Subcutaneous abdominal adipose tissue (tissue), 5 donors: ENCODE measurements around the gene SHISA5.

ENCODE experiments used
- H3K27ac ChIP-seq: one replicate; pipeline ENCODE4 v1.7.0; 2013; ENCODE audit warnings: low read depth, mild to moderate bottlenecking, inconsistent platforms, low read length, moderate library complexity
- H3K27me3 ChIP-seq, 5 donors: one replicate each; pipeline ENCODE4 v1.7.0; 2013; ENCODE audit warnings: low read length in 5 of 5, inconsistent platforms in 1 of 5; ENCODE audit not compliant: control insufficient read depth in 5 of 5, insufficient read depth in 4 of 5
- H3K36me3 ChIP-seq, 5 donors: one replicate each; pipeline ENCODE4 v1.7.0; 2013; ENCODE audit warnings: low read length in 5 of 5; ENCODE audit not compliant: control insufficient read depth in 5 of 5, insufficient read depth in 5 of 5
- H3K4me1 ChIP-seq, 5 donors: one replicate each; pipeline ENCODE4 v1.7.0; 2013; ENCODE audit warnings: low read length in 5 of 5, mild to moderate bottlenecking in 3 of 5, moderate library complexity in 1 of 5; ENCODE audit not compliant: control insufficient read depth in 5 of 5, insufficient read depth in 5 of 5
- H3K4me3 ChIP-seq, 5 donors: one replicate each; pipeline ENCODE4 v1.7.0; 2013; ENCODE audit warnings: low read length in 5 of 5, low read depth in 1 of 5
- H3K9ac ChIP-seq, 5 donors: one replicate each; pipeline ENCODE4 v1.7.0; 2013; ENCODE audit warnings: low read length in 5 of 5, mild to moderate bottlenecking in 4 of 5, moderate library complexity in 3 of 5
- H3K9me3 ChIP-seq, 5 donors: one replicate each; pipeline ENCODE4 v1.7.0; 2013; ENCODE audit warnings: low read length in 5 of 5; ENCODE audit not compliant: control insufficient read depth in 5 of 5
- donor health status: healthy.
- donor health status: healthy.
- donor health status: healthy.
- donor health status: healthy.
- donor health status: healthy.

SHISA5 gene

GRCh38 chr3:48423883-48424695 is 79.9 kb downstream of the SHISA5 start:
- no peak overlapping the region for H3K4me3 ChIP-seq
- H3K9me3 ChIP-seq: no peaks in the 10 kb centered on the region
- H3K27ac ChIP-seq: peak overlapping the region; percentile 84
- H3K27me3 ChIP-seq: no peaks in the 10 kb centered on the region
- H3K4me1 ChIP-seq: peaks cover 7 to 64% (median 52%) of the 10 kb centered on the region in 5 donors
- H3K36me3 ChIP-seq: peaks cover 0 to 19% (median 12%) of the 10 kb centered on the region in 5 donors
- H3K9ac ChIP-seq: no peak overlapping the region

- H3K4me1 ChIP-seq: peaks cover 7 to 65% (median 50%) of the 10 kb centered on the region in 5 donors
- H3K36me3 ChIP-seq: peaks cover 0 to 26% (median 18%) of the 10 kb centered on the region in 5 donors
- no peak overlapping the region for H3K9ac ChIP-seq
- H3K27me3 ChIP-seq: no peaks in the 10 kb centered on the region
- H3K27ac ChIP-seq: no peak overlapping the region
- H3K4me3 ChIP-seq: no peak overlapping the region
- no peaks in the 10 kb centered on the region for H3K9me3 ChIP-seq
These were observed 80.6 kb downstream of the SHISA5 start for GRCh38 chr3:48423241-48423882.

- no peaks in the 10 kb centered on the region for H3K27me3 ChIP-seq
- no peak overlapping the region for H3K27ac ChIP-seq
- H3K9me3 ChIP-seq: no peaks in the 10 kb centered on the region
- H3K9ac ChIP-seq: no peak overlapping the region
- peaks cover 7 to 58% (median 43%) of the 10 kb centered on the region in 5 donors for H3K4me1 ChIP-seq
- H3K36me3 ChIP-seq: peaks cover 0 to 33% (median 24%) of the 10 kb centered on the region in 5 donors
- no peak overlapping the region for H3K4me3 ChIP-seq
These were observed 81.3 kb downstream of the SHISA5 start for GRCh38 chr3:48422681-48423080.

- H3K4me1 ChIP-seq: peaks cover 6 to 54% (median 39%) of the 10 kb centered on the region in 5 donors
- H3K27ac ChIP-seq: no peak overlapping the region
- no peaks in the 10 kb centered on the region for H3K9me3 ChIP-seq
- H3K36me3 ChIP-seq: peaks cover 0 to 37% (median 29%) of the 10 kb centered on the region in 5 donors
- H3K27me3 ChIP-seq: no peaks in the 10 kb centered on the region
- no peak overlapping the region for H3K9ac ChIP-seq
- no peak overlapping the region for H3K4me3 ChIP-seq
These were observed 81.7 kb downstream of the SHISA5 start for GRCh38 chr3:48422272-48422671.

- Histone ChIP-seq H3K4me3 (no peak overlapping the region), H3K9me3 (no peaks in the 10 kb centered on the region), H3K9ac (no peak overlapping the region), H3K36me3 (peaks cover 0 to 52% (median 40%) of the 10 kb centered on the region in 5 donors), H3K27me3 (no peaks in the 10 kb centered on the region), H3K27ac (no peak overlapping the region), H3K4me1 (peaks cover 0 to 37% (median 22%) of the 10 kb centered on the region in 5 donors)
These were observed 83.4 kb downstream of the SHISA5 start for GRCh38 chr3:48420561-48420960.

DNA sequence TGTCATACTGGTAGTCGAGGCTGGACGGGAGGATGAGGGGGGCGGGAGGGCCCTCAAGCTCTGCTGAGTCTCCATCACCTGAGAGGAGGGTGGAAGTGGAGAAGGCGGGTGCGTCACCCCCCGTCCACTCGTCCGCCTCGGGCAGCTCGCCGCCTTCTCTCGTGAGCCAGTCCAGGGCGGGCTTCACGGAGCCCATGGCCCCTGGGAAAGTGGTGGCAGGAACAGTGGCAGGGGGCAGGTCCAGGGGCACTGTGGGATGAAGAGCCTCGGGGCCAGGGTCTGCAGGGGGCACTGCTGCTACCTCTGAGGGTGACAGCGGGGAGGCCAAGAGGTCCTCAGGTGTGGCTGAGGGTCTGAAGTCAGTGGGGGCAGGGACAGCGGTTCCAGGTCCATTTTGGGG is 84.4 kb downstream of the SHISA5 start:
- H3K4me3 ChIP-seq: no peak overlapping the region
- no peaks in the 10 kb centered on the region for H3K27me3 ChIP-seq
- no peak overlapping the region for H3K9ac ChIP-seq
- H3K9me3 ChIP-seq: no peaks in the 10 kb centered on the region
- H3K4me1 ChIP-seq: peaks cover 0 to 28% (median 13%) of the 10 kb centered on the region in 5 donors
- H3K27ac ChIP-seq: no peak overlapping the region
- peaks cover 0 to 62% (median 50%) of the 10 kb centered on the region in 5 donors for H3K36me3 ChIP-seq

DNA sequence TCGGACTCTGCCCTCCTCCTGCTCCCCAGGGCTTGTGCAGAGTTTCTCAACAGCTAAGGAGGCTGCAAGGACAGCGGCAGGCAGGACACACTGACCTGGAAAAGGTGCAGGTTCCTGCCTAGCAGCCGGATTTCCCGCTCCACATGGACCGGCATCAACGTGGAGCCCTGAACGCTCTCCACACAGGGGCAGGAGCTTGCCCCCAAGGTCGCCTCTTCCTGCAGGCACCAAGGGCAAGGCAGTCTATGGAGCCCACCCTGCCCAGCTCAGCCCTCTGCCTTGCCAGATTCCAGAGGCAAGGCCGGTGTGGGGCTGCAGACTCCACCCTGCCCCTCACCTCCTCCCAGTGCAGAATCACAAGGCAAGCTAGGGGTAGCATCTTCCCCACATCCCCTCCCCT is 84.8 kb downstream of the SHISA5 start:
- no peak overlapping the region for H3K27ac ChIP-seq
- no peak overlapping the region for H3K9ac ChIP-seq
- H3K4me1 ChIP-seq: peaks cover 0 to 25% (median 13%) of the 10 kb centered on the region in 5 donors
- no peaks in the 10 kb centered on the region for H3K9me3 ChIP-seq
- H3K4me3 ChIP-seq: no peak overlapping the region
- H3K36me3 ChIP-seq: peaks cover 0 to 65% (median 54%) of the 10 kb centered on the region in 5 donors
- no peaks in the 10 kb centered on the region for H3K27me3 ChIP-seq

DNA sequence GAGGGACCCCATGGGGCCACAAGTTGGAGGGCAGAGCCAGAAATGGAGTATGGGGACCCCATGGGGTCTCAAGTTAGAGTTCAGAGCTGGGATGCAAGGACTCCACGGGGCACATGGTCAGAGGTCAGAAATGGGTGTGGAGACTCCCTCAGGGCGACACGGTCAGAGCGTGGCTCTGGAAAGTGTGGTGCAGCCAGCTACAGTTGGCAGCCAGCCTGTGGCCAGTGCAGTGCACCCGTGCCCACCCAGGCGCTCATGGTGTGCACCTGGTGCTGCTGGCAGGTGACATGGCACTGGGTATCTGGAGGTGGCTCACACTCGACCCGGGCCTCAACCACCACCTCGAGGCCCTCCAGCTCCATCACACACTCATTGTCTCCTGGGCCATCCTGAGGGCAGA is 85.3 kb downstream of the SHISA5 start:
- Histone ChIP-seq H3K4me3 (no peak overlapping the region), H3K4me1 (peaks cover 0 to 20% (median 12%) of the 10 kb centered on the region in 5 donors), H3K36me3 (peaks cover 0 to 65% (median 59%) of the 10 kb centered on the region in 5 donors), H3K27me3 (no peaks in the 10 kb centered on the region), H3K9me3 (no peaks in the 10 kb centered on the region), H3K27ac (no peak overlapping the region), H3K9ac (no peak overlapping the region)

DNA sequence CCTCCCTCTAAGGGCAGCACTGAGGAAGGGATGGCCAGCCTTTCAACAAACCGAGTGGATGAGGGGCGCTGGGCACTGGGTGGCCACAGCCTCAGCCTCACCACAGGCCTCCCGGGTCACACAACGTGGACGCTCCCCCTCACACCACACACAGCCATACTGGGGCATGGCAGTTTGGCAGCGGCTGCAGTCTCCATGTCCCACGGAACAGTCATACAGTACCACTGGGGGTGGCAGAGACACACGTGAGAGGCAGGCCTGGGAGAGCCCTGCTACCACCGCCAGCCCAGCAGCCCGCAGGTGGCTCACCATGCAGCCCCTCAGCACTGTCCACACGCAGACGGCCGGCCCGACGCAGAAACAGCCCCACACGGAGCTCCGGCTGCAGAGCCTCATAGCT is 85.8 kb downstream of the SHISA5 start:
- H3K27ac ChIP-seq: no peak overlapping the region
- H3K9ac ChIP-seq: no peak overlapping the region
- no peak overlapping the region for H3K4me3 ChIP-seq
- H3K27me3 ChIP-seq: no peaks in the 10 kb centered on the region
- peaks cover 0 to 70% (median 60%) of the 10 kb centered on the region in 5 donors for H3K36me3 ChIP-seq
- H3K4me1 ChIP-seq: peaks cover 0 to 15% (median 6%) of the 10 kb centered on the region in 5 donors
- no peaks in the 10 kb centered on the region for H3K9me3 ChIP-seq
